Tibial nerve (tissue), 4 donors: ENCODE measurements around the gene CCDC60. TPM values are rescaled to one million over a fixed set of nuclear protein-coding genes. Genes with fewer than 3 reads are reported as not detected.
A peak's percentile ranks its signal among the peaks of the same experiment; 100 is the strongest.

Experiments
- DNase-seq, 2 donors: peaks; one replicate each; pipeline ENCODE4 v3.0.0-alpha.2; 2019; ENCODE audit warnings: low spot score in 2 of 2
- H3K27ac ChIP-seq, 4 donors: fragments of 200-600 bp; sonication (generic) in 3 of 4; one replicate each; pipeline ENCODE4 v1.5.1; 2017 to 2019; ENCODE audit warnings: mild to moderate bottlenecking in 1 of 4
- H3K27me3 ChIP-seq, 2 donors: fragments of 200-600 bp; sonication (generic) in 1 of 2; one replicate each; pipeline versions ENCODE4 v1.5.1 to v1.6.0; 2017 to 2019
- H3K36me3 ChIP-seq, 3 donors: fragments of 200-600 bp; sonication (generic); one replicate each; pipeline ENCODE4 v1.5.1; 2018 to 2019
- H3K4me1 ChIP-seq, 4 donors: fragments of 200-600 bp; sonication (generic) in 3 of 4; one replicate each; pipeline ENCODE4 v1.5.1; 2017 to 2019
- H3K4me3 ChIP-seq, 4 donors: fragments of 200-600 bp; sonication (generic) in 3 of 4; one replicate each; pipeline ENCODE4 v1.5.1; 2017 to 2019; ENCODE audit warnings: mild to moderate bottlenecking in 1 of 4, moderate library complexity in 1 of 4
- H3K9me3 ChIP-seq, 4 donors: fragments of 200-600 bp; sonication (generic) in 3 of 4; one replicate each; pipeline ENCODE4 v1.5.1; 2017 to 2019
- CTCF ChIP-seq, 5 experiments: fragments of 200-600 bp in 3 of 5; fragments of 450-650 bp in 2 of 5; sonication (generic) in 3 of 5; IDR thresholded peaks; one replicate each; pipeline ENCODE4 v1.5.1; 2016 to 2019; ENCODE audit warnings: antibody characterized with exemption in 5 of 5, mild to moderate bottlenecking in 3 of 5, moderate library complexity in 2 of 5
- EP300 ChIP-seq, 2 donors: sonication (generic); formaldehyde crosslinking; IDR thresholded peaks; one replicate each; pipeline ENCODE4 v1.6.1; 2017; ENCODE audit warnings: antibody characterized with exemption in 2 of 2, mild to moderate bottlenecking in 1 of 2
- POLR2A ChIP-seq, 2 donors: fragments of 450-650 bp; IDR thresholded peaks; one replicate each; pipeline ENCODE4 v1.6.1; 2017; ENCODE audit warnings: antibody characterized with exemption in 2 of 2, mild to moderate bottlenecking in 2 of 2, moderate library complexity in 2 of 2
- WGBS, 2 donors: methylation state at CpG; one replicate each; pipeline ENCODE4 v1.1.5; 2018; 5-methylcytosine and 5-hydroxymethylcytosine counted together
- total RNA-seq, 4 donors: library from RNA; depleted of rRNA; stranded (reverse); fragments of >200 nt; gene quantifications; one replicate each; pipeline ENCODE4 v1.1.0, GENCODE V29; 2016

CCDC60 gene
- total RNA-seq, 4 donors from 2014 or later: not detected

GRCh38 chr12:119412306-119412705 is 77.8 kb downstream of the CCDC60 start:
- Histone ChIP-seq H3K27me3 (no peaks in the 10 kb centered on the region), H3K4me1 (no peaks in the 10 kb centered on the region), H3K27ac (no peak overlapping the region), H3K36me3 (no peaks in the 10 kb centered on the region), H3K4me3 (no peak overlapping the region), H3K9me3 (no peaks in the 10 kb centered on the region)
- 51 to 52% methylated on average over 4 of the region's 4 CpGs for WGBS, 2 donors
- TF ChIP-seq POLR2A (IDR thresholded peaks at IDR 0.05) (no peak), EP300 (IDR thresholded peaks at IDR 0.05) (no peak), CTCF (IDR thresholded peaks at IDR 0.05) (no peak)
- DNase-seq: no peak

GRCh38 chr12:119412811-119413794 is 78.6 kb downstream of the CCDC60 start:
- H3K4me3 ChIP-seq: no peak overlapping the region
- WGBS, 2 donors: 36 to 38% methylated on average over 21 of the region's 21 CpGs
- no peak for TF ChIP-seq POLR2A (IDR thresholded peaks at IDR 0.05)
- no peak for TF ChIP-seq EP300 (IDR thresholded peaks at IDR 0.05)
- TF ChIP-seq CTCF (IDR thresholded peaks at IDR 0.05): peak; percentile 54 to 73 (median 59)
- no peak overlapping the region for H3K27ac ChIP-seq
- no peaks in the 10 kb centered on the region for H3K27me3 ChIP-seq
- DNase-seq: peak; percentile 44 to 65
- H3K36me3 ChIP-seq: no peaks in the 10 kb centered on the region
- H3K9me3 ChIP-seq: no peaks in the 10 kb centered on the region
- no peaks in the 10 kb centered on the region for H3K4me1 ChIP-seq

GRCh38 chr12:119415714-119416113 is 81.2 kb downstream of the CCDC60 start:
- no peak overlapping the region for H3K27ac ChIP-seq
- WGBS, 2 donors: 58 to 65% methylated on average over 3 of the region's 3 CpGs
- no peak overlapping the region for H3K4me3 ChIP-seq
- no peak for DNase-seq
- no peaks in the 10 kb centered on the region for H3K4me1 ChIP-seq
- no peaks in the 10 kb centered on the region for H3K9me3 ChIP-seq
- no peaks in the 10 kb centered on the region for H3K36me3 ChIP-seq
- no peak for TF ChIP-seq POLR2A (IDR thresholded peaks at IDR 0.05)
- TF ChIP-seq CTCF (IDR thresholded peaks at IDR 0.05): no peak
- no peak for TF ChIP-seq EP300 (IDR thresholded peaks at IDR 0.05)
- no peaks in the 10 kb centered on the region for H3K27me3 ChIP-seq

GRCh38 chr12:119417440-119417839 is 82.9 kb downstream of the CCDC60 start:
- no peak for DNase-seq
- Histone ChIP-seq H3K4me1 (no peaks in the 10 kb centered on the region), H3K27ac (no peak overlapping the region), H3K27me3 (no peaks in the 10 kb centered on the region), H3K36me3 (no peaks in the 10 kb centered on the region), H3K4me3 (no peak overlapping the region), H3K9me3 (no peaks in the 10 kb centered on the region)
- TF ChIP-seq CTCF (IDR thresholded peaks at IDR 0.05) (no peak), POLR2A (IDR thresholded peaks at IDR 0.05) (no peak), EP300 (IDR thresholded peaks at IDR 0.05) (no peak)

GRCh38 chr12:119419381-119419780 is 84.9 kb downstream of the CCDC60 start:
- 81 to 86% methylated on average over 6 of the region's 6 CpGs for WGBS, 2 donors
- DNase-seq: no peak
- no peak overlapping the region for H3K27ac ChIP-seq
- TF ChIP-seq CTCF (IDR thresholded peaks at IDR 0.05) (no peak), EP300 (IDR thresholded peaks at IDR 0.05) (no peak), POLR2A (IDR thresholded peaks at IDR 0.05) (no peak)
- no peak overlapping the region for H3K4me3 ChIP-seq
- no peaks in the 10 kb centered on the region for H3K27me3 ChIP-seq
- no peaks in the 10 kb centered on the region for H3K4me1 ChIP-seq
- no peaks in the 10 kb centered on the region for H3K9me3 ChIP-seq
- no peaks in the 10 kb centered on the region for H3K36me3 ChIP-seq
